HG03280 (cell line): Measurements from ENCODE around the gene CEP162.
"Not testable (repeated sequence)": the region's sequence is repeated elsewhere in the genome, so short reads cannot be mapped to it uniquely, and the experiment has no call there.

Experiments used
- ATAC-seq: cut with Tn5 transposase; IDR thresholded peaks from one replicate; pipeline ENCODE4 v1.9.1; 2021; ENCODE audit warnings: mild to moderate bottlenecking, moderate library complexity; ENCODE audit not compliant: unreplicated experiment

Gene CEP162

GRCh38 chr6:84089081-84089480, 138.4 kb downstream of the CEP162 start:
- no peak for ATAC-seq

GRCh38 chr6:84086545-84087429, 140.7 kb downstream of the CEP162 start:
- no peak for ATAC-seq

DNA sequence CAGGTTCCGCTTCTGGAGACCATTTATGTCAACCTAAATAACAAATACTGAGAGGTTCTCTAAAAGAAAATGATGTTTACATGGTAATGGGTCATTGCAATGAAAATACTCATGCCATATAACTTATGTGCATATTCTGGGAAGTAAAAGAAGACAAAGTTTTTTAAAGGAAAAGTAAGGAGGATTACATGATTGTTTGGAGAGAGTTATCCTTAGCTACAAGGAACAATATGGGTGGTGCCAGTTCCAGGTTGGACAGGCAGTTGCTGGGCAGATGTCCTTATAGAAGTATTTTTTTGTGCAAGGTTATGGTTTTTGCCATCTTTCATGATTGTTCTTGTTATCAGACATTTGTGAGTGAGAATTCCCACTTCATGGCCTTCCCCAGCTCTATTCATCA, 141.4 kb downstream of the CEP162 start:
- ATAC-seq: no peak

DNA sequence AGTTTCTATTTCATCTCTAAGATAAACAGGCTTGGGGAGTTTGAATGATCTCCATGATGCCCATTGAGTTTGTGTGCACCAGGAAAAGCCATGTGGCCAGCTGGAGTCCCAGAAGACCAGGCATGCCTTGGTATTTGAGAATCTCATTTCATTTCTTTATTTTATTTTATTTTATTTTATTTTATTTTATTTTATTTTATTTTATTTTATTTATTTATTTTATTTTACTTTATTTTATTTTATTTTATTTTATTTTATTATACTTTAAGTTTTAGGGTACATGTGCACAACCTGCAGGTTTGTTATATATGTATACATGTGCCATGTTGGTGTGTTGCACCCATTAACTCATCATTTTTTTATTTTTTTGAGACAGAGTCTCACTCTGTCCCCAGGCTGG, 142.7 kb downstream of the CEP162 start:
- not testable (repeated sequence) for ATAC-seq

DNA sequence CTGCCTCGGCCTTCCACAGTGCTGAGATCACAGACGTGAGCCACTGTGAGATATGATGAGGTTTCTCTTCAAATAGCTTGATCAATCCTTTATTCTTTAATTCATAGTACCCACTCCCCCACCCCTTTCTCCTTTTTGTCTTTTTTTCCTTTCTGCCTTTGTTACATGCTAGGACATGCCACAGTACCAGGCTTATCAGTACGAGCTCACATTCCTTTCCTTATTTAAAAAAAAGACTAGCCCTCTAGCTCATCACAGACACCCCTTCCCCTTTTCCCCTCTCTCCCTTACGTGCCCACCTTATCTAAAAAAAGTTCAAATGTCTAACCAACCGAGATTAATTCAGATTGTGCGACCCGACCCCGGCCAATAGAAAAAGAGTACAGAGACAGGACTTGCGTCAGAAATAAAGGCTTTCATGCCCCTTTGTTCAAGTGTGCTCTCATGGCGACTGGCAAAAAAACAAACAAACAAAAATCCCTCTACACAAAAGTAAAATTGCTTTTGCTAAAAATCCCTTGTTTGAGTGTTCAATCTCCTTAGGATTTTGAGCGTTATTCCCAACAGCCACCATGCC, 144.7 kb downstream of the CEP162 start:
- no peak for ATAC-seq

GRCh38 chr6:84081222-84081621, 146.2 kb downstream of the CEP162 start:
- ATAC-seq: no peak

GRCh38 chr6:84078335-84078734, 149.1 kb downstream of the CEP162 start:
- no peak for ATAC-seq

DNA sequence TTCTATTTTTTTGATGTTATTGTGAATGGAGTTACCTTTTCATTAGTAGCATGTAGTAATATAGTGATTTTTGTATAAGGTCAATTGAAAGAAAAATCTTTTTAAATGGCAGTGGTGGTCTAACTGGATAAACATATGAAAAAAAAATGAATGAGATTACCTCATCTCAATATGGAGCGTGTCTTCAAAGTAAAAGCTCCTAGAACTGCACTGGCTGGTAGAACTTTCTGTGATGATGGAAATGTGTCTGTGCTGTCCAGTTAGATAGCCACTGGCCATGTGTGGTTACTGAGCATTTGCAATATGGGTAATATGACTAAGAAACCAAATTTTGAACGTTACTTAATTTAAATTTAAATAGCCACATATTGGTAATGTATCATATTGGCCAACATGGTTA, 149.8 kb downstream of the CEP162 start:
- no peak for ATAC-seq

GRCh38 chr6:84074988-84075781, 152.3 kb downstream of the CEP162 start:
- no peak for ATAC-seq
